IPS-18c (cell line): ENCODE results near the gene CSNK2A1.
"Not testable (repeated sequence)": the region's sequence is repeated elsewhere in the genome, so short reads cannot be mapped to it uniquely, and the experiment has no call there.

Experiments
- H3K4me3 ChIP-seq: 2 replicates; pipeline ENCODE4 v1.7.0; 2013; ENCODE audit warnings: low read depth, mild to moderate bottlenecking, low read length, moderate library complexity; ENCODE audit not compliant: insufficient read depth
- H3K9me3 ChIP-seq: one replicate; pipeline ENCODE4 v1.6.1; 2013; ENCODE audit warnings: mild to moderate bottlenecking, low read length, moderate library complexity; ENCODE audit not compliant: control insufficient read depth, insufficient read depth

CSNK2A1 gene

DNA sequence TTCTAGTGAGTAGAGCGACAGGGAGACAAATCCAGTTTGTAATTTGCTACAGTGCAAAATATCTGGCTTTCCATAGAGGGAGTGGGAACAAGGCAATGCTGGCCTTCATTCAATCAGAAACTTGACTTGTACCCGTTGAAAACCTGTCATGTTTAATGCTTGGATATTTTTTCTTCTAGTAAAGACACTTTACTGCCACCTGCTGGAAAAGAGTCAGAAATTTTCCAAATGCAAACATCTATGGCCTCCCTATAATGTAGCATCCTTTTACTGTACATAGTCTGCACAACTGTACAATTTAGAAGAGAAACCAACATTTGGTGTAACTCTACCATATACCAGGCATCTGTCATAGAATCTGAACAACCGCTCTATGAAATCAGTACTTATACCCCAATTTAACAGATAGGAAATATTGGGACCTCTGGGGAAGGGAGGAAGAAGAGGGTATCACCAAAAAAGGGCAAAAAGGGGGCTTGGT is 64.6 kb downstream of the CSNK2A1 start:
- Histone ChIP-seq H3K9me3 (no peaks in the 10 kb centered on the region), H3K4me3 (no peak overlapping the region)

DNA sequence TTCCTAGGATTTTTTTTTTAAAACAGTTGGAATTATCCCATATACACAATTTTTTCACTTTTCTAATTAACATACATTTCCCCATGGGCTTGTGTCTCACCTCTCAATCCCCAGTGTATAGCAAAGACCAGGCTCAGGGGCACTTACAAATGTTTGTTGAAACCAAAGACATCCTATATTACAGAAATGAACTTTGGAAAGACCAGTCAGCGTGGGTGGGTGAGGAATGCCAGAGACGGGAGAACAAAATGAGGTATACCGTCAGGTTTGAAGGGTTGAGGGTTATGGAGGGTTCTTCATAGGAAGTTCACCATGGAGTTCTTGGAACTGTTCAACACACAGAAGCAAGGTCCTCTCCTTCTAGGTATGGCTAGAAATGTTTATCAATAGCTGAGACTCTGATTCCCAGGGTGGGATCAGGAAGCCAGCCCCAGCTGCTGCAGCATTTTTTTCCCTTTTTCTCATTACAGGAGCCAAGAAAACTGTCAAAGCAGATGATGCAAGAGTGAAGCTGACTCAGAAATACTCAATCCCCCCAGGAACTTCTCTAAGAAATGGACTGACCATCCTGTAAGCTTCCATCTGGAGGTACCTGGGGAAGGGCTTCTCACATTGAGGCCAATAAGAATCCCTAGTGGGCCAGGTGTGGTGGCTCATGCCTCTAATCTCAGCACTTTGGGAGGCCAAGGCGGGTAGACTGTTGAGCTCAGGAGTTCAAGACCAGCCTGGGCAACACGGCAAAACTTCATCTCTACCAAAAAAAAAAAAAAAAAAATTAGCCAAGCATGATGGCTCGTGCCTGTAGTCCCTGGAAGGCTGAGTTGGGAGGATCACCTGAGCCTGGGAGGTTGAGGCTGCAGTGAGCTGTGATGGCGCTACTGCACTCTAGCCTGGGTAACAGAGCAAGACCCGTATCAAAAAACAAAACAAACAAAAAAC is 65.3 kb downstream of the CSNK2A1 start:
- Histone ChIP-seq H3K9me3 (no peaks in the 10 kb centered on the region), H3K4me3 (no peak overlapping the region)

GRCh38 chr20:476561-477249 is 66.9 kb downstream of the CSNK2A1 start:
- not testable (repeated sequence) for H3K9me3 ChIP-seq, H3K4me3 ChIP-seq

- no peak overlapping the region for H3K4me3 ChIP-seq
- H3K9me3 ChIP-seq: peaks cover 4% of the 10 kb centered on the region
These were observed 67.9 kb downstream of the CSNK2A1 start for GRCh38 chr20:475463-476357.

DNA sequence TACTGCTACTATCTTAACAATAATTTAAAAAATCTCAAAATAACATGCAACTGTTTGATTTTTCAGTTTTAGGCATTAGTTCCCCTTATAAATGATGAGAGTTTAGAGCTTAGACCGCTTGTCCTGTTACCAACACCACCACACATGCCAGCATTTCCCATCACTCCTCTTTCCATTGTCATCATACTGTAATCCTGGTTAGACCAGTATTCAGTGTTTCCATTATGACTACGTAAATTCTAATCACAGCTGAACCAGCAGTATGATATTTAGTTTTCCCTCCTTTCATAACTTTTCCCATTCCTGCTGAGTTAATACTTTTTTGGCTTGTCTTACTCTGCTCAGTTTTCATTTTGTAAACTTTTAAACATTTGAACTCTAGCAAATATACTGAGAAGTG is 69.0 kb downstream of the CSNK2A1 start:
- Histone ChIP-seq H3K9me3 (peaks cover 4% of the 10 kb centered on the region), H3K4me3 (no peak overlapping the region)

- peaks cover 4% of the 10 kb centered on the region for H3K9me3 ChIP-seq
- H3K4me3 ChIP-seq: no peak overlapping the region
These were observed 70.7 kb downstream of the CSNK2A1 start for GRCh38 chr20:472889-473292.

- Histone ChIP-seq H3K9me3 (peaks cover 4% of the 10 kb centered on the region), H3K4me3 (no peak overlapping the region)
These were observed 71.3 kb downstream of the CSNK2A1 start for GRCh38 chr20:472137-472846.

DNA sequence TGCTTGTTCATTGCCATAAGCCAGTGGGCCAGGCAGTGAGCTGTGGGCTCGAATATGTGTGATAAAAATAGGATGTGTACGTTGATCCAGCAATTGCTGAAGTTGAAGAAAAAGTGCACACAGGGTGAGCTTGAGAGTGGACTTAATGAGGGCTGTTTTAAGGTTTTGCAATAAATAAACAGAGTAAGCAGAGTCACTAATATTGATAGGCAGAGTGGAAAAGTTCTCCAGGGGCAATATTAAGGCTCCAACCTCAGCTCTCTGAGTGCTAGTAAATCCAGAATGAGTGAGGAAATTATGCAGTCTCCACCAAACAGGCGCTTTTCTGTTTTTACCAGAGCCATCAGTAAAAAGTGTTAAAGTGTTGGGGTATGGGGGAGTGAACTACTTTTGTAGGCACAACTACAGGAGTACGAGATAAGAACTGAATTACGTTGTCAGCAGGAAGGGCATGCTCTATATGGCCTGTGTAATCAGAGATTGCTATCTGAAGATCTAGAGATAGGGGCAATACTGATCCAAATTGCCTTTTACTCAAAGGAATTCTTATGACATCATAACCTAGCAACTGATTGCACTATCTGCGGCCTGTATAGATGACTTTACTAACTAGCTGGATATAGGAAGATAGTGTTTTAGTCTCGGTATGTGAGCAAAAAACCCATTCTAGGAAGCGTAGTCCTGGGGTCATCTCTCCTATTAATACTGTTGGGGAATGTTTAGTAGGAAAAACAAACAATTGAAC is 73.7 kb downstream of the CSNK2A1 start:
- no peak overlapping the region for H3K4me3 ChIP-seq
- H3K9me3 ChIP-seq: peaks cover 4% of the 10 kb centered on the region

GRCh38 chr20:467755-468154 is 75.8 kb downstream of the CSNK2A1 start:
- no peak overlapping the region for H3K4me3 ChIP-seq
- H3K9me3 ChIP-seq: peaks cover 1% of the 10 kb centered on the region

- H3K9me3 ChIP-seq: no peaks in the 10 kb centered on the region
- H3K4me3 ChIP-seq: peak within 1 kb of the TSS; percentile 78
These were observed 81.2 kb downstream of the CSNK2A1 start, which contains the start of gene TBC1D20 for GRCh38 chr20:462199-462991. TBC1D20 (minus strand) TSS chr20:462533; CDS start chr20:462405, 128 bp downstream.

DNA sequence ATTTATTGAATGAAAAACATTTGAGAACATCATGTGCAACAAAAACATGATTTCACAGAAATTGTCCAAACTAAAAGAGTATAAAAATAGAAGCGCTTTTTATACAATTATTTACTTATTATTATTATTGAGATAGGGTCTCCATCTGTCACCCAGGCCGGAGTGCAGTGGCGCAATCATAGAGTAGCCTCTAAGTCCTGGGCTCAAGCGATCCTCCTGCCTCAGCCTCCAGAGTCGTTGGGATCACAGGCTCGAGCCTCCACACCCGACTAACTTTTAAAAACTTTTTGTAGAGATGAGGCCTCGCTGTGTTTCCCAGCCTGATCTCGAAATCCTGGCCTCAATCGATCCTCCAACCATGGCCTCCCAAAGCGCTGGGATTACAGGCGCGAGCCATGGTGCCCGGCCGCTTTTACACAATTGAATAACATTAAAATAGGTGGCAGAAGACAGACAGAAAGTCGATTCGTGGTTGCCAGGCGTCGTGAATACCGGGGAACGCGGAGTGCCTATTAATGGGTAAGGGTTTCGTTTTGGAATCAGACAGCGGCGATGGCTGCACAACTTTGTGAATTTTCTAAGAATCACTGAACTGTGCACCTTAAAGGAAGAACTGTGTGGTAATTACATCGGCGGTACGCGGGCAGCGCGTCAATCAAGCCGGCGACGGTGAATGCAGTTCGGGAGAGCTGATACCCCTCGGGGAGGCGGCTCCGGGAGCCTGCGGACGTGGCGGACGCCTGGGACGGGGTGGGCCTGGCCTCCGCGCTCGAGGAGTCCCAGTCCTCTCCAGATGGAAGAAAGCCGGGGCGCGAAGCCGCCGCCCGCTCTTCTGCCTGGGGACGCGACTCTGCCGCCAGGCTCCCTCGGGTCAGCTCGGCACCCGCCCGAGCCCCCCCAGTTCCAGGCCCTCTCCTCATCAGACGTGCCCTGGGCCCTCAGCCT is 82.1 kb downstream of the CSNK2A1 start:
- Histone ChIP-seq H3K4me3 (peak overlapping the region; percentile 78), H3K9me3 (no peaks in the 10 kb centered on the region)

DNA sequence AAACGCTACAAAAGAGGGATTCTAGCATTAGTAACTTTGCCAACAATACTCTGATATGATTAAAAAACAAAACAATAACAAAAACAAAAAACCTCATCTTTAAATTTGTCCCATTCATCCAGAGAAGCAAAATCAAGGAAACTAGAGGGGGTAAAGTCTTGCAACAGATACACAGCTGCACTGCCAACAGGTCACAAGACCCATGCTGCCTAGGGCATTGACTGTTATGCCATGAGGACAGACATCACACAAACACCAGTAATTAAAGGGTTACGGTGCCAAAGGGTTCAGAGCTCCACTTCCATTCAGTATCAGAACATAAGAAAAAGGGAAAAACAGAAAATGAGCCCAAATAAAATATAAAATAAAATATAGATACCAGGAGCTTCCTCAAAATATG is 82.9 kb downstream of the CSNK2A1 start:
- Histone ChIP-seq H3K4me3 (no peak overlapping the region), H3K9me3 (no peaks in the 10 kb centered on the region)

- no peak overlapping the region for H3K4me3 ChIP-seq
- no peaks in the 10 kb centered on the region for H3K9me3 ChIP-seq
These were observed 83.4 kb downstream of the CSNK2A1 start for GRCh38 chr20:460180-460579.

GRCh38 chr20:458776-459175 is 84.8 kb downstream of the CSNK2A1 start:
- no peak overlapping the region for H3K4me3 ChIP-seq
- H3K9me3 ChIP-seq: no peaks in the 10 kb centered on the region
